ENCODE results near the gene TLCD4.

TLCD4 gene

DNA sequence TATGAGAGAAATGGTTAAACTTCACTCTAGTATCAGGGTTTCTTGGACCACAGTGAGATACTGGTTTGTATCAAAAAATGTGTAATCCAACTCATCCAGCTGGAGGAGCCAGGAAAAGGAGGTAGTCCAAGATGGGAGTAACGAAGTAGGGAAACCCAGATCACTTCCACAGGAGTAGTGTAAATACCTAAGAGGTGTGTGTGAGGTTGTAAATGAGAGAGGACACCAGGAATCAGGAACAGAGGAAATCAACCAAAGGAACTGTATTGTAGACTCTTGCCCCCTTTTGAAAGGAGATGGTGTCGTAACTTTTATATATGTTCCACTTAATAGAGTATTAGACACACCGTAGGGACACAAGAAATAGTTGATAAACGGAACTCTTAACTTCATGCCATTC, 19.7 kb upstream of the TLCD4 start:
- Histone ChIP-seq H3K4me1 (ENCODE audit: low read length) (no peaks in the 10 kb centered on the region), H3K9ac (ENCODE audit: low read length) (no peak overlapping the region), H3K4me3 (ENCODE audit: low read length) (no peak overlapping the region), H4K20me1 (ENCODE audit: insufficient read depth, low read length) (no peaks in the 10 kb centered on the region), H3K79me2 (ENCODE audit: low read length) (no peaks in the 10 kb centered on the region), H2AFZ (ENCODE audit: low read length) (no peak overlapping the region), H3K4me2 (ENCODE audit: low read depth, low read length) (no peak overlapping the region), H3K9me2 (replicated peaks; ENCODE audit: insufficient read depth, low read length) (no peaks in the 10 kb centered on the region), H3K27me3 (replicated peaks; ENCODE audit: insufficient read depth, low read length) (no peaks in the 10 kb centered on the region), H3K27ac (ENCODE audit: low read length) (no peak overlapping the region), H3K9me3 (replicated peaks; ENCODE audit: insufficient read depth, low read length) (no peaks in the 10 kb centered on the region), H3K36me3 (replicated peaks; ENCODE audit: insufficient read depth, low read length) (no peaks in the 10 kb centered on the region), H3F3A (ENCODE audit: insufficient read depth, low read length) (no peaks in the 10 kb centered on the region)
- TF ChIP-seq EZH2phosphoT487 (IDR thresholded peaks at IDR 0.05; ENCODE audit: low read length) (no peak), EZH2 (optimal IDR thresholded peaks at IDR 0.05; ENCODE audit: low read depth, low read length) (no peak)
- TF ChIP-seq, protein P1, sequence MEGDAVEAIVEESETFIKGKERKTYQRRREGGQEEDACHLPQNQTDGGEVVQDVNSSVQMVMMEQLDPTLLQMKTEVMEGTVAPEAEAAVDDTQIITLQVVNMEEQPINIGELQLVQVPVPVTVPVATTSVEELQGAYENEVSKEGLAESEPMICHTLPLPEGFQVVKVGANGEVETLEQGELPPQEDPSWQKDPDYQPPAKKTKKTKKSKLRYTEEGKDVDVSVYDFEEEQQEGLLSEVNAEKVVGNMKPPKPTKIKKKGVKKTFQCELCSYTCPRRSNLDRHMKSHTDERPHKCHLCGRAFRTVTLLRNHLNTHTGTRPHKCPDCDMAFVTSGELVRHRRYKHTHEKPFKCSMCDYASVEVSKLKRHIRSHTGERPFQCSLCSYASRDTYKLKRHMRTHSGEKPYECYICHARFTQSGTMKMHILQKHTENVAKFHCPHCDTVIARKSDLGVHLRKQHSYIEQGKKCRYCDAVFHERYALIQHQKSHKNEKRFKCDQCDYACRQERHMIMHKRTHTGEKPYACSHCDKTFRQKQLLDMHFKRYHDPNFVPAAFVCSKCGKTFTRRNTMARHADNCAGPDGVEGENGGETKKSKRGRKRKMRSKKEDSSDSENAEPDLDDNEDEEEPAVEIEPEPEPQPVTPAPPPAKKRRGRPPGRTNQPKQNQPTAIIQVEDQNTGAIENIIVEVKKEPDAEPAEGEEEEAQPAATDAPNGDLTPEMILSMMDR (IDR thresholded peaks at IDR 0.05; ENCODE audit: low read length), result no peak
- no peak for DNase-seq

DNA sequence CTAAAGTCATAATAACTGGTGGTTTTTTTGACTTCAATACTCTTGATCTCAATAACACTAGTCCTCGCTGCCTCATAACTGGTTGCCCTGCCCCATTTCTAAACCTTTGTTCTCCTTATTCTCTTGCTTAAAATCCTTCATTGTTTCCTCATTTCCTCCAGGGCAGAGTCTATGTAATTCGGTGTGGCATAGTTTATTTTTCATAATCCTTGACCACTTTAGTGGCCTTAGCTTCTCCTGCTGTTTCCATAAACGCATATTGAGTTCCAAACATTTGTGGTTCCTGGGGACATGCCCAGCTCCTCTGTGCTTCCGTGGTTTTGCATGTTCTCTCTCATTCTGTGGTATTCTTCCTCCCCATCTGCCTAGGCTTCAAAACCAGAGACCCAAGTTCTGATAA, 19.0 kb upstream of the TLCD4 start:
- no peak for TF ChIP-seq EZH2 (optimal IDR thresholded peaks at IDR 0.05; ENCODE audit: low read depth, low read length)
- Histone ChIP-seq H3K36me3 (replicated peaks; ENCODE audit: insufficient read depth, low read length) (no peaks in the 10 kb centered on the region), H3K4me2 (ENCODE audit: low read depth, low read length) (no peak overlapping the region), H3F3A (ENCODE audit: insufficient read depth, low read length) (no peaks in the 10 kb centered on the region), H3K27me3 (replicated peaks; ENCODE audit: insufficient read depth, low read length) (no peaks in the 10 kb centered on the region), H3K4me1 (ENCODE audit: low read length) (no peaks in the 10 kb centered on the region), H3K27ac (ENCODE audit: low read length) (no peak overlapping the region), H3K4me3 (ENCODE audit: low read length) (no peak overlapping the region), H2AFZ (ENCODE audit: low read length) (no peak overlapping the region), H4K20me1 (ENCODE audit: insufficient read depth, low read length) (no peaks in the 10 kb centered on the region), H3K9me3 (replicated peaks; ENCODE audit: insufficient read depth, low read length) (no peaks in the 10 kb centered on the region), H3K79me2 (ENCODE audit: low read length) (no peaks in the 10 kb centered on the region), H3K9me2 (replicated peaks; ENCODE audit: insufficient read depth, low read length) (no peaks in the 10 kb centered on the region), H3K9ac (ENCODE audit: low read length) (no peak overlapping the region)
- no peak for DNase-seq

GRCh38 chr1:95108792-95109191, 8.4 kb upstream of the TLCD4 start:
- H3K4me3 ChIP-seq (ENCODE audit: low read length), result no peak overlapping the region
- TF ChIP-seq, protein P1 (IDR thresholded peaks at IDR 0.05; ENCODE audit: low read length), result no peak
- no peak for TF ChIP-seq EZH2phosphoT487 (IDR thresholded peaks at IDR 0.05; ENCODE audit: low read length)
- TF ChIP-seq EZH2 (optimal IDR thresholded peaks at IDR 0.05; ENCODE audit: low read depth, low read length), result no peak

GRCh38 chr1:95111014-95111413, 6.1 kb upstream of the TLCD4 start:
- no peaks in the 10 kb centered on the region for H4K20me1 ChIP-seq (ENCODE audit: insufficient read depth, low read length)
- H3F3A ChIP-seq (ENCODE audit: insufficient read depth, low read length), result no peaks in the 10 kb centered on the region

More at GRCh38 chr1:95108792-95109191, 8.4 kb upstream of the TLCD4 start:
- no peaks in the 10 kb centered on the region for H3F3A ChIP-seq (ENCODE audit: insufficient read depth, low read length)
- no peak for DNase-seq
- H3K9me3 ChIP-seq (replicated peaks; ENCODE audit: insufficient read depth, low read length), result no peaks in the 10 kb centered on the region
- no peaks in the 10 kb centered on the region for H3K36me3 ChIP-seq (replicated peaks; ENCODE audit: insufficient read depth, low read length)
- H3K4me1 ChIP-seq (ENCODE audit: low read length), result no peaks in the 10 kb centered on the region
- no peaks in the 10 kb centered on the region for H4K20me1 ChIP-seq (ENCODE audit: insufficient read depth, low read length)
- no peak overlapping the region for H3K9ac ChIP-seq (ENCODE audit: low read length)
- no peak overlapping the region for H3K4me2 ChIP-seq (ENCODE audit: low read depth, low read length)
- H2AFZ ChIP-seq (ENCODE audit: low read length), result no peak overlapping the region
- H3K9me2 ChIP-seq (replicated peaks; ENCODE audit: insufficient read depth, low read length), result no peaks in the 10 kb centered on the region
- H3K27me3 ChIP-seq (replicated peaks; ENCODE audit: insufficient read depth, low read length), result no peaks in the 10 kb centered on the region
- H3K79me2 ChIP-seq (ENCODE audit: low read length), result no peaks in the 10 kb centered on the region
- H3K27ac ChIP-seq (ENCODE audit: low read length), result no peak overlapping the region

More at GRCh38 chr1:95111014-95111413, 6.1 kb upstream of the TLCD4 start:
- no peak overlapping the region for H3K4me2 ChIP-seq (ENCODE audit: low read depth, low read length)
- TF ChIP-seq EZH2 (optimal IDR thresholded peaks at IDR 0.05; ENCODE audit: low read depth, low read length) (no peak), EZH2phosphoT487 (IDR thresholded peaks at IDR 0.05; ENCODE audit: low read length) (no peak)
- TF ChIP-seq, protein P1 (IDR thresholded peaks at IDR 0.05; ENCODE audit: low read length), result no peak
- H3K9me2 ChIP-seq (replicated peaks; ENCODE audit: insufficient read depth, low read length), result no peaks in the 10 kb centered on the region
- H3K9ac ChIP-seq (ENCODE audit: low read length), result no peak overlapping the region
- H3K27ac ChIP-seq (ENCODE audit: low read length), result no peak overlapping the region
- H3K79me2 ChIP-seq (ENCODE audit: low read length), result no peaks in the 10 kb centered on the region
- H2AFZ ChIP-seq (ENCODE audit: low read length), result no peak overlapping the region
- no peak overlapping the region for H3K4me3 ChIP-seq (ENCODE audit: low read length)
- no peaks in the 10 kb centered on the region for H3K27me3 ChIP-seq (replicated peaks; ENCODE audit: insufficient read depth, low read length)
- DNase-seq, result no peak
- H3K9me3 ChIP-seq (replicated peaks; ENCODE audit: insufficient read depth, low read length), result no peaks in the 10 kb centered on the region
- H3K4me1 ChIP-seq (ENCODE audit: low read length), result no peaks in the 10 kb centered on the region
- H3K36me3 ChIP-seq (replicated peaks; ENCODE audit: insufficient read depth, low read length), result no peaks in the 10 kb centered on the region
